ENCODE results near the gene TIMM13.

TIMM13 gene

DNA sequence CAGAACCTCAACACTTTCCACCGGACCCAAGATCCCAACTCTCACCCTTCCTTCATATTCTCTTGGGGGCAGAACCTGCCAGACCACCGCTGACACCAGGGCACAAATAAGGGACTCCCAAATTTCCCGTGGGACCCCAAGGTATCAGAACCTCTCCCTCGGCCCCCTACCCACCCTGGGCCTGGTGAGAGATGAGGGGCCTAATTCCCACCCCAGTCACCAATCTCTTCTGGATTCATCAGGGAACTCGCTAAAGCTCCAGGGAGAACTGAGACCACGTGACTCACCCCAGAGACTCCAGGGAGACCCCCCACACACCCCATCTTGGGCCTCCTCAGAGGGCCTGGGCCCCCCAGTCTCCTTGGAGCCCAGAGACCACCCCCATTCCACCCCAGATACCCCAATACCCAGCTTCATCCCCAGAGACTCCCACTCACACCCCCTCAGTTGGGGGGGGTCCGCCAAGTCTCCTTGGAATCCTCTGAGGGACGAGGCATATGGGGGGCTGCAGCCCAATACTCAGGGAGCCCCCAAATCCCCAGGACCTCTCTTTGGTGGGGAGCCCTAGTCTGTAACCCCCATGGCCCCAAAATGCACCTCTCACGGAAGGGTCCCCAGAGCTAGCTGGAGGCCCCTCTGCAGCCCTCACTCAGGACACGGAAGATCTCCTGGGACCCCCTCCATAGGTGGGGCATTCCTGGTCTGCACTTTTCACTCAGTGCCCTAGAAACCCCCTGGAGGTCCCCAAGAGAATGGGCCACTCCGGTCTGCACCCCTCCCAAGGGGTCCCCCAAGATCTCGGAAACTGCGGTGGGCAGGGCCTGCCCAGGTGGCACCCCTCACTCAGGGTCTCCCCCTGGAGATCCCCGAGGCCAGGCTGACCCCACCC, 27.8 kb upstream of the TIMM13 start:
- DNase-seq = no peak

DNA sequence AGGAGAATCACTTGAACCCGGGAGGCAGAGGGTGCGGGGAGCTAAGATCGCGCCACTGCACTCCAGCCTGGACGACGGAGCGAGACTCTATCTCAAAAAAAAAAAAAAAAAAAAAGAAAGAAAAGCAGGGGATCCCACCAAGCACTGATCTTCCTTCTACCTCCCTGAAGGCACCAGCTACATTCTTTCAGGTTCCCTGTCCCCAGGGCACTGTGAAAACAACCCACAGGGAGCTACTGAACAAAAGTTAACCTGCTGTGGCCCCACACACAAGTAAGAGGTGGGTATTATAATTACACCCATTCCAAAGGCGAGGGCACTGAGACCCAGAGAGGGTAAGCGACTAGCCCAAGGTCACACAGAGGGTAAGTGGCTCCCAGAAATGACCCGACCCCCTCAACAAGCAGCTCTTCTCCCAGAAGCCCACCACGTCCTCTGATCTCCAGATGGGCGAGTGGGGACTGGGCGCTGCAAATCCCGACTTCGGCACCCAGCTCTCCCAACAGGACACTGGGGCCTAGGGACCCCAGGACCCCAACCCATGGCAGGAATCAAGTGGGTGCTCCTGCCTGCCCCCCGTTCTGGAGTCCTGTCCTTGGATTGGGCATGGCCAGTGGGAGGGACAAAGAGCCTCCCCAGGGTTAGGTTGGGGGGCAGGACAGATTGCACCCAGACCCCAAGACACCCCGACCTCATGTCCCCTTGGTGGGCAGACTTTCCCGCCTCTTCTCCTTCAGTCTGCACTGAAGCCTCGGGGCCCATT, 27.0 kb upstream of the TIMM13 start:
- no peak for DNase-seq

DNA sequence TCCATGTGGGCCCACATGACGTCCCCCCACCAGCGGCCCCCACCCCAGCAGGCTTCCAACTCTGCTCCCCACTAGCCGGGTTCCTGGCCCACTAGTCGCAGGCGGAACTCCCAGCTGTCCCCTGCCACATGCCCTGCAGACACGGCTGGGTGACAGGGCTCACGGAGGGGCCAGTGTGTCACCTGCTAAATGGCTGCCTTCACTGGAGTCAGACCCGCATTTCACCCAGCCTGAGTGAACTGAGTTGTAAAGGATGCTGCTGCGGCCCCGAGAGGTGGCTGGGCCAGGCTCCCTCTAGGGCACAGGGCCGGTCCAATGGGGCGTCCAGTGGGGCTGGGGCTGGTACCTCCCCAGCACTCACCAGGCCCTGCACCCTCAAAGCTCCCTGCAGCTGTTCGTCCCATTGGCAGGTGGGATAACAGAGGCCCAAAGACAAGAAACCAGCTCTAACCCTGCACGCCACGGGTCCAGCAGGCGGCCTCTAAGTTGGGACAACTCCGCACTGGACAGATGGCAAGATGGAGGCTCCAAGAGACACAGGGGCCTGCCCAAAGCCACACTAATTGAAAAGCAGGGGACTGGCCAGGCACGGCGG, 26.1 kb upstream of the TIMM13 start:
- no peak for DNase-seq

DNA sequence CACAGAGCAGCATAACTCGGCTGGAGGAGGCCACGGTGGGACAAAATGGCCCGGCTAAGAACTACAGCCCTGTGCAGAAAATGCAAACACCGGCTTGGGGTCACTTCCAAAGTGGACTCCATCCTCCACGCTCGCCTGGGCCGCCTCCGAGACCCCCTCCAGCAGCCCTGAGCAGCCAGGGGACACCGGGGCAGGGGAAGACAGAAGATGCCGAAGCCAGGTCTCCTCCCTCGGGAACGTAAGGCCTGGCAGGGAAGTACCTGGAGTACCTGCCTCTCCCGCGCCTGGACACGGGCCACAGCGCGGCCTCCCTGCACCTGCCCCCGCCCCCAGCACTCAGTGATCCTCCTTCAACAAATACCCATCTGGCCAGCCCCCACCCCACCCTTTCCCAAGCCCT, 24.4 kb upstream of the TIMM13 start:
- no peak for DNase-seq

DNA sequence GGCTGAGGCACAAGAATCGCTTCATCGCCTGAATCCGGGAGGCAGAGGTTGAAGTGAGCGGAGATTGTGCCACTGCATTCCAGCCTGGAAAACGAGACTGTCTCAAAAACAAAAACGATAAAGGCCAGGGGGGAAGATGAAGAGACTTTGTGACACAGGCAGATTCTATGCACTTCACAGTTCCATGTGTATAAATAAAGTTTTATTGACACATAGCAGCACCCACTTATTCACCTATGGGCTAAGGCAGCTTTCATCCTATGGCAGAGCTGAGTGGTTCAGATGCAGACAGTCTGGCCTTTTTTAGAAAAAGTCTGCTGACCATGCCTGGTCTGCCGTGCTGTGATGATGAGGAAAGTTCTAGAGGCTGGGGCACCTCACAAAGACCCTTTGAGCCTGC, 23.8 kb upstream of the TIMM13 start:
- no peak for DNase-seq

DNA sequence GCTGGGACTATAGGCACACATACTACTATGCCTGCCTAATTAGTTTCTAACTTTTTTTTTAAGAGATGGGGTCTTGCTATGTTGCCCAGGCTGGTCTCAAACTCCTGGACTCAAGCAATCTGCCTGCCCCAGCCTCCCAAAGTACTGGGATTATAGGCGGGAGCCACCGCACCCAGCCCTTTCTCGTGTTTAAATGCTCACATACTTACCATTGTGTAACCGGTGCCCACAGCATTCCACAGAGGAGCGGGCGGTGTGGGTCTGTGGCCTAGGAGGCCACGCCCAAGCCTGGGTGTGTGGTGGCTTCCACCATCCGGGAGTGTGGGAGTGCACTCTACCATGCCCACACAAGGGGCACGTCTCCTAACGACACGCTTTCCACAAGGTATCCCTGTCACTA, 21.6 kb upstream of the TIMM13 start:
- no peak for DNase-seq

DNA sequence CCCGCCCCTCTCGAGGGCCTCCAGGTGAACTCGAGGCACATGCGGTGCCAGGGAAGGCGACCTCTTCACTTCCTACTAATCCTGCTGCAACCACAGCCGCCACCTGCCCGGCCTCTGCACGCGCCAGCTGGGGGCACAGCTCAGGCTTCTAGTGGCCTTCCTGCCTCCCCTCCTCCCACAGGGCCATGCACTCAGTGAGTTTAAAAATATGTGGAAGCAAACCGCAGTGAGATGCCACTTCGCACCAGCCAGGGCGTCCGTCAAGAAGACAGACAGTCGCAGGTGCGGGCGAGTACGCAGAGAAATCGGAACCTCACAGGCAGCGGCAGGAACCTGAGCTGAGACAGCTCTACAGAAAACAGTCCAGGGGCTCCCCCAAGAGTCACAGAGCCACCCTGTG, 19.0 kb upstream of the TIMM13 start:
- DNase-seq = no peak

DNA sequence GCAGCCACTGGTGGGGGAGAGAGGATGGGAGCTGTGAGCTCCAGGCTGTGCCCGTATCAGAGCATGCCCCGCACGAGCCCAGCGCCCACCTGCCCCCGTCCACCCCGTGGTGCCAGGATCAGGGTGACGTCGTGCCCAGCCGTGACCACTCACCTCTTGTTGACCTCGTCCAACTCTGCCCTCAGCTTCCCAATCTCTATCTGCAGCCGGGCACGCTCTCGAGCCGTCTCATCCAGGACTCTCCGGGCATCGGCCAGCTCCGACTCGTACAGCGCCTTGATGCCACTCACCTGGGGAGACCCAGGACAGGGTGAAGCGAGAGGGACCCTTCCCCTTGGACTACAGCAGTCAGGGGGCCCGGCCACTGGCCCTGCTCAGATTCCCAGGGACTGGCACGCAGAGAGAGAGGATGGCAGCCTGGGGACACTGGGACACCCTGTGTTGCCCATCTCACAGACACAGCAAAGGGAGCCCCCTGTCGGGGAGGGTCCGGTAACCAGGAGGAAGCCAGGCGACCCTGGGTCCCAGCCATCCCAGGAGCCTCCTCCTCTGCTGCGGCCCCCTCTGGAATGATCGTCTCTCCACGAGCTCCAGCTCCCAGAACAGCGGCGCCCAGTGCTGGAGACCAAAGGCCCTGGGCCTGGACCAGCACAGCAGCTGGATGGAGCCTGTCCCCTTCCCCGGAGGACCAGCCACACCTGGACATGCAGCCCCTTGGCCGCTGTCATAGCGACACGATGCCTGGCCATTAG, 17.0 kb upstream of the TIMM13 start:
- DNase-seq = no peak

DNA sequence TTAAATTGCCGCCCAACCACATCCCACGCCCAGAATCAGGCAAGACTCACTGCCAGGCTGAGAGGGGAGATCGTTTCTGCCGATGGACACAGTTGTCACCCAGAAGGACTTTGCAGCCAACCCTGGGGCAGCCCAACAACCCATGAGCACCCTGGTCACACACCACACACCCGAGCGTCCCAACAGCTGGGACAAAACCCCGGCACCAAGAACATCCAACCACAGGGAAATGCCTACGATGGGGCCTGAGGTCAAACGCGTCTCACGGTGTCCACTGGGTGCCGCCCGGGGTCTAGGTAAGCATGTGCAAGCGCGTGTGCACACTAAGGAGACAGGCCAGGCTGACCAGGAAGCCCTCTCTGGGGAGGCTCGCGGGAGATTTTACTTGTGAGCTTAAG, 16.4 kb upstream of the TIMM13 start:
- DNase-seq = no peak

DNA sequence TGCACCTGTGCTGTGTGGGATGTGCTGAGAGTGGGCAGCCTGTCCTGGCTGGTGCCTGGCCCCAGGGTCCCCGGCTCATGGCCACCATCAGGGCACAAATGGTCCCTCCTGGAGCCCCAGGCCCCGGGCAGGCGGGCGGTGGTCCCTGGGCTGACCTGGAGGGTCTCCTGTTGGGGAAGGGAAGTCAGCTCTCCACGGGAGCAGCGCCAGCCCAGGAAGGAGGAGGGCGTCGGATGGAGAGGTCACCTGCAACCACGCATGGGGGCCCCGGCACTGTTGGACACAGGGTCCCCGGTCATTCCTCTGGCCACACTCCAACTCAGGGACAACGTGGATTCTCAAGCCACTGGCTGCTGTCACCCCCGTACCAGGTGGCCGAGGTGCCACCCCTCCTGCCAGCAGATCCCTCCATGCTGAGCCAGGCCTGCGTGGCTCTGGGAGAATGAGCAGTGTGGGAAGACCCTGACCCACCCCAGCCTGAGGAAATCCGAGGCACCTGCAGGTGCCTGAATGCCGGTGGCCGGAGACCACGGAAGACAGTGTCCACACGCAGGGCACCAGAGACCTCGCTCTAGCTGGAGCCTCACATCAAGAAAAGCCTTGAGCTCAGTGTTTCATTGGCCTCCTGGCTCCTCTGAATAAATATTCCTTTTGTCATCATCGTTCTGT, 15.9 kb upstream of the TIMM13 start:
- no peak for DNase-seq

DNA sequence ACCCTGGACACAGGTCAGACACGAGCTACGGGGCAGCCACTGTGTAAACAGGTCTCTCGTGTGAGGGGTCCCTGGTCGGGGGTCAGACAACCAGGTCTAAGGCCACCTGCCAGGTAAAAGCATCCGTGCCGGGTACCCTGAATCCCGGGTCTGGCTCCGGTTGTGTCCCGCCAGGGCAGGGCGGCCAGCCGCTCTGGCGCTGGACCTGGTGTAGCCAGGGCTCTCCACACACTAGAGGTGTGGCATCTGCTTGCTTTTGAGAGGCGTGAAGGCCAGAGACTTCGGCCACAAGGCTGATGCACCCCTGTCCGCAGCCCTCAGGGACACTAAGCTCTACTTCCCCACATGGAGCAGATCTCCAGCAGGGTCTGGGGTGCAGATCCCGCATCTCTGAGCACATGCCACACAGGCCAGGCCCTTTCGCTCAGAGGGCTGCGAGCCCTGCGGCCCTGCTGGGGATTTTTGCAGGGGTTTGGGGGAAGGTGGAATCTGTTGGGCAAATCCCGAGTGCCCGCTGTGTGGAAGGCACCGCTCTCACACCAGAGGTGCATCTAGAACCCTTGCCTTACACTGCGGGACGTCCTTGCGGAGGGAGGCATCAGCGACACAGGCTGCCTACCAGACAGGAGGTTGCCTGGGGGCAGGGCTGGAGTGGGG, 13.8 kb upstream of the TIMM13 start:
- no peak for DNase-seq

DNA sequence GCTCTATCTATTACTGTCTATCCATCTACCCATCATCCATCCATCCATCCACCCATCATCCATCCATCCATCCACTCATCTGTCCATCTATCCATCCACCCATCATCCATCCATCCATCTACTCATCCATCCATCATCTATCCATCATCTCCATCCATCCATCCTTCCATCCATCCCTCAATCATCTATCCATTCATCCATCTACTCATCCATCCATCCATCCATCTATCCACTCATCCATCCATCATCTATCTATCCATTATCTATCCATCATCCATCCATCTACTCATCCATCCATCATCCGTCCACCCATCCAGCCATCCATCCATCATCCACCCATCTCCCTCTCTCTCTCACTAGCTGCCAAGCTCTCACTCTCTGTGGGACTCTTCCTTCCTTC, 13.1 kb upstream of the TIMM13 start:
- no peak for DNase-seq

DNA sequence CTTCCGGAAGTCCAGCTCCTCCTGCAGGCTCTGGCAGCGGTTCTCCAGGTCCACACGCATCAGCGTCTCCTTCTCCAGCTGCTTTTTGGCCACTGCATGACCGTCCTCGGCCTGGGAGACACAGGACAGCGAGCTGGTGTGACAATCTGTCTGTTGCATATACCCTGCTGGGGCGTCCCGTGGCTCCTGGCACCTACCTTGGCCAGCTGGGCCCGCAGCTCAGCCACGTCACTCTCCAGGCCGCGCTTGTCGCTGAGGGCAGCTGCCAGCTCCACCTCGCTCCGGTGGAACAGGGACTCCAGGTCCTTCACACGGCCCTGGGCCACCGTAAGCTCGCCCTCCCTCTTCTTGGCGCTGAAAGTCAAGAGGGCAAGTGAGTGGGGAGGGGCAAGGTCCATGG, 10.8 kb upstream of the TIMM13 start:
- DNase-seq = no peak

DNA sequence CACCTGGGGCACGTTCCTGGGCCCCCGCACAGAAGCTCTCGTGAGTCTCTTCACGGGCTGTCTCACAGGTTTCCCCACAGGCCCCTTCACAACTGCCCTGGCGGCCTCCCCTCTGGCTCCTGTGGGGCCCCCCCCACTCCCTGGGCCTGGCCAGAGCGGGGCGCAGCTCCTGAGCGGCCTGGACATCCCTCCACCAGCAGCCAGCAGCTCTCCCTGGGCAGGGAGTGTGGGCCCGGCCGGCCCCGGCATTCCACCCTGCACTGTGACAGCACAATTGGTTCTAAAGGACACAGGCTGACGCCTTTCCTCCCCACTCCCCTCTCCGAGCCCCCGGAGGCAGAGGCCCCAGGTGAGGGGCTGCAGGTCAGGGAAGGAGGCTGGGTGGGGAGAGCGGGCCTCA, 9.5 kb upstream of the TIMM13 start:
- no peak for DNase-seq

DNA sequence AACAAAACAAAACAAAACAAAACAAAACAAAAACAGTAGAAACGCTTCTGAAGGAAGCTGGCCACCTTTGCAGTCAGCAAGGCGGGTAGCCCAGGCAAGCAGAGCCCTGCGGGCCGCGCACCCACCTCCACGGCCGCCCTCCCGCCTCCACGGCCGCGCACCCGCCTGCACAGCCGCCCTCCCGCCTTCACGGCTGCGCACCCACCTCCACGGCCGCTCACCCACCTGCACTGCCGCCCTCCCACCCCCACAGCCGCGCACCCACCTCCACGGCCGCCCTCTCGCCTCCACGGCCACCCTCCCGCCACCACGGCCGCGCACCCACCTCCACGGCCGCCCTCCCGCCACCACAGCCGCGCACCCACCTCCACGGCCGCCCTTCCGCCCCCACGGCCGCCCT, 9.0 kb upstream of the TIMM13 start:
- DNase-seq = no peak

DNA sequence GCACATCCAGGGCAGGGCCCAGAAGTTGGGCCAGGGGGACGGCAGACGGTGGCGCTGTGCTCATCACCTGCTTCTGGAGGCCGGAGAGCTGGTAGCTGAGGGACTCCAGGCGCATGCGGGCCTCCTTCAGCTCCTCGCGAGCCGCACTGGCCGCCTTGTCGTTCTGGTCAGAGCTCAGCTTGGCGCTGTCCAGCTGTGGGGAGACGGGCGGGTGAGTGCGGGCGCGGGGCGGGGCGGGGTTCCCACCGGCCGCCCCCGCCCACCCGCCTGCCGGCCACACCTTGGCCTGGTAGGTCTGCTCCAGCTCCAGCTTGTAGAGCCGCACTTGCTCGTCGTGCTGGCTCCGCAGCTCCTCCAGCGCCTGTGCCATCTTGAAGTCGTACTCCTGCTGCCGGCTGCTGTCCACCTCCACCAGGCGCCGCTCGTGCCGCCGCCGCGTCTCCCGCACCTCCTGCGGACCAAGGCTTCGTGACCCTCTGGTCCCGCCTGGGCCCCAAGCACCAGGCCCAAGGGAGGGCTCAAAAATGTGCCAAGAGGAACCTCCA, 7.4 kb upstream of the TIMM13 start:
- DNase-seq = no peak

DNA sequence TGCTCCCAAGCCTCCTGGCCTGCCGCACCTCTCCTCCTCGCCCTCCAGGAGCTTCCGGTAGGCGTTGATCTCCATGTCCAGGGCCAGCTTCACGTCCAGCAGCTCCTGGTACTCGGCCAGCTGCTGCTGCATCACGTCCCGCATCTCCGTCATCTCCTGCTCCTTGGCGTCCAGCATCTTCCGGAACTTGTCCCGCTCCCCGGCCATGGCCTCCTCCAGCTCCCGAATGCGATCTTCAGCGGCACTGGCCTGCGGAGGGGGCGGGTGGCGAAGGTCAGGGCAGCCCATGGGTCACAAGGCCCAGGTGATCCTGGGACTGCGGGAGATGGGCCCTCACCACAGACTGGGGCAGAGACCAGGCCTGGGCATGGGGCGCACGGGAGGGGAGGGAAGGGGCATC, 6.9 kb upstream of the TIMM13 start:
- DNase-seq = no peak

DNA sequence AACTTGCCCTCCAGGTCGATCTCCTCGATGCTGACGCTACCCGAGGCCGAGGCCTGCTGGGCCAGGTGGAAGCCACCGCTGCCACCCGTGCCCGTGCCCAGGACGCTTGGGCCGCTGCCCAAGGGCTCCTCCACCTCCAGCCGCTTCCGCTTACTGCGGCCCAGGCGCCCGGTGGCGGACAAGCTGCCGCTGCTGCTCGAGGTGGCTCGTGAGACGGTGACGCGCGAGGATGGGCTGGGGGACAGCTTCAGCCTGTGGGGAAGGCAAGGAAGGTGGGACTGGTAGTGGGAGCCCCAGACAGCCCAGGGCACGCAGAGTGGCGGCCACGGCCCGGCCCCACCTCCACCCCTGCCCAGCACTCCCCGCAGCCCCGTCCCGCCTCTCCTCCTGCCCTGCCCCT, 6.5 kb upstream of the TIMM13 start:
- DNase-seq = no peak

DNA sequence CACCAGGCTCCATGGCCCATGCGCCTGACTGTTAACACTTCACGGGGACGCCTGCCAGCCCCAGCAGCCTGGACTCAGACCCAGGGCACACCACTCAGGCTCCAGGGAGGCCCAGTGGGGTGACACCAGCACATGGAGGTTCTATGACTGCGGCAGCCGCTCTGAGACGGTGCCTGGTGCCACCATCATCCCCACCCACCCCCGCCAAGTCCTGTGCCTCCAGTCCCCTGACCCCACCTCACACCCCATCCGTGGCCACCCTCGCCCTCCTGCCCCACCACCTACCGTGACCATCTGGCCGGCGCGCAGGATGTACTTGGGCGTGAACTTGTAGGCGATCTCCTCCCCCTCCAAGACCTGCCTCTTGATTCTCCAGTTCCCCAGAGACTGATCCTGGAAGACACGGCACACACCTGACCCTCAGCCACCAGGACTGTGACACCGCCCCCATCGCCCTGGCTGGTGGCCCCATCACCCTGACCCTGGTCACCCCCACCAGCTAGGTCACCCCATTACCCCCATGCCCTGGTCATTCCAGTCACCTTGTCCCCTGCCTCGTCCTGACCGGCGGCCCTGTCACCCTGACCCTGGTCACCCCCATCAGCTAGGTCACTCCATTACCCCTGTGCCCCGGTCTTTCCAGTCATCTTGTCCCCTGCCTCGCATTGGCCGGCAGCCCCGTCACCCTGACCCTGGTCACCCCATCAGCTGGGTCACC, 4.9 kb upstream of the TIMM13 start:
- DNase-seq = no peak

DNA sequence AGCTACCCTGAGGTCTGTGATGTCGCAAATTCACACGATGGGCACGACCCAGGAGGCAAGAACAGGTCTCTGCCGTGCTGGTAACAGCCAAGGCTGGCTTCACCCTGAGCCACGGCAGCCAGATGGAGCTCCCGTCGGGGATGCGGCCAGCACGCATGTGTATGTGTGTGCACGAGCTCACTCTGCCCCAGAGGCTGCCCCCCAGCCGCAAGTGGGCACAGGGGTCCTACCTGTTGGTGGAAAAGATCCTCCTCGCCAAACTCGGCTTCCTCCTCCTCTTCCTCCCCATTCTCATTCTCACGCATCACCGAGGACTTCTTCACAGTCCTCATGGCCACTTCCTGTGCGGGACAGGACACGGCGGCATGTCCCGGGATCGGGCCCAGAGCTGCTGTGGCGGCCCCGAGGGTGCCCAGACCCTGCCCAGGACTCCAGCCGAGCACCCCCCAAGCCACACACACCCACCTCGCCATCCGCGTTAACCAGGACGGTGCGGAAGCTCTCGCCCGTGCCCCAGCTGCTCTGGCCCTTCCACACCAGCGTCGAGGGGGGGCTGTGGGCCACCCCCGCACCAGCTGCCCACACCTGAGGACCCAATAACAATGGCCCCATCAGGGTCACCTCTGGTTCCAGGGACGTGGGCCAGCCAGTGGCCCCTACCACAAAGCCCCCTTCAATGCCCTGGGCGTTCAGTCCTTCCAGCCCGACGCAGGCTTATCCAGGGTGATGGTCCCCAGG, 4.1 kb upstream of the TIMM13 start:
- no peak for DNase-seq

All from NCI-H2081 (cell line).